ENCODE results near the gene PTPRT. TPM values are rescaled to one million over a fixed set of nuclear protein-coding genes. Genes with fewer than 3 reads are reported as not detected.

Gene PTPRT
- total and polyA plus RNA-seq, 2 of the 4 experiments (the other 2 are of a cell fraction): not detected

DNA sequence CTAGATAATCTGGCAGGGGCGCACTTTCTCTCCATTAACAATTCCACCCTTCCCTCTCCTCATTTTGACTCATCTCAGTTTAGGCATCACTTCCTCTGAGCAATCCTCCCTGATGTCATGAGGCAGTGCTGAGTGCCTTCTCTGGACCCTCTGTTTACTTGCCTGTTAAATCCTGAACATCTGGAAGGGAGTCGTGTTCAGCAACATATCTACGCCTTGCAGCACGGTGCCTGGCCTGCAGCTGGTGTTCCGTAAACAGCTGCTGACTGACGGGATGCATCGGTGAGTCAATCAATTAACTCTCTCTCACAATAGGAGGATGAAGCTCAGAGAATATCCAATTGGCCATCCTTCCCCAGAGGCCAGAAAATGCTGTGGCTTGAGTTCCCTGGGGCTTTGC is 613.5 kb downstream of the PTPRT start:
- Histone ChIP-seq H3K23ac (ENCODE audit: low read depth, low read length) (no peak overlapping the region), H3K4me2 (ENCODE audit: low read depth, low read length) (no peak overlapping the region), H3K14ac (replicated peaks; ENCODE audit: low read depth, low read length) (no peak overlapping the region), H3K36me3 (ENCODE audit: control insufficient read depth, insufficient read depth, low read length) (no peaks in the 10 kb centered on the region), H3K9me3 (ENCODE audit: control insufficient read depth, insufficient read depth, low read length) (peaks cover 28% of the 10 kb centered on the region), H4K91ac (ENCODE audit: insufficient read depth, low read depth, low read length) (no peak overlapping the region), H4K5ac (ENCODE audit: low read depth, low read length) (no peak overlapping the region), H4K20me1 (ENCODE audit: insufficient read depth, low read length) (no peaks in the 10 kb centered on the region), H3K4me3 (ENCODE audit: insufficient read depth, low read depth, low read length) (no peak overlapping the region), H2BK15ac (ENCODE audit: low read depth, low read length) (no peak overlapping the region), H2AFZ (replicated peaks; ENCODE audit: low read length, poor library complexity) (no peak overlapping the region), H2BK120ac (ENCODE audit: low read depth, low read length) (no peak overlapping the region), H3K9me1 (ENCODE audit: insufficient read depth, low read length) (no peaks in the 10 kb centered on the region), H3K27me3 (ENCODE audit: control insufficient read depth, insufficient read depth, low read length) (no peaks in the 10 kb centered on the region), H3K9ac (ENCODE audit: low read depth, low read length) (no peak overlapping the region), H4K8ac (ENCODE audit: low read depth in 2 of 2, low read length in 2 of 2) (no peak overlapping the region), H2AK9ac (replicated peaks; ENCODE audit: low read depth, low read length, poor library complexity) (no peak overlapping the region), H3K4me1 (ENCODE audit: control insufficient read depth, insufficient read depth, low read length) (no peaks in the 10 kb centered on the region), H3K18ac (ENCODE audit: low read depth, low read length) (no peak overlapping the region), H2AK5ac (ENCODE audit: low read depth, low read length) (no peak overlapping the region), H2BK5ac (ENCODE audit: low read depth, low read length, poor library complexity, severe bottlenecking) (no peak overlapping the region), H3K79me1 (ENCODE audit: low read depth in 1 of 2, low read length in 2 of 2) (no peaks in the 10 kb centered on the region), H3K27ac (ENCODE audit: insufficient read depth, low read length) (no peak overlapping the region), H3K56ac (ENCODE audit: extremely low read depth, insufficient read depth, low read length) (no peak overlapping the region), H3K4ac (ENCODE audit: low read depth, low read length) (no peak overlapping the region), H2BK20ac (ENCODE audit: low read depth, low read length) (no peak overlapping the region)
- TF ChIP-seq, protein P1, sequence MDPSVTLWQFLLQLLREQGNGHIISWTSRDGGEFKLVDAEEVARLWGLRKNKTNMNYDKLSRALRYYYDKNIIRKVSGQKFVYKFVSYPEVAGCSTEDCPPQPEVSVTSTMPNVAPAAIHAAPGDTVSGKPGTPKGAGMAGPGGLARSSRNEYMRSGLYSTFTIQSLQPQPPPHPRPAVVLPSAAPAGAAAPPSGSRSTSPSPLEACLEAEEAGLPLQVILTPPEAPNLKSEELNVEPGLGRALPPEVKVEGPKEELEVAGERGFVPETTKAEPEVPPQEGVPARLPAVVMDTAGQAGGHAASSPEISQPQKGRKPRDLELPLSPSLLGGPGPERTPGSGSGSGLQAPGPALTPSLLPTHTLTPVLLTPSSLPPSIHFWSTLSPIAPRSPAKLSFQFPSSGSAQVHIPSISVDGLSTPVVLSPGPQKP (IDR thresholded peaks at IDR 0.05; ENCODE audit: borderline replicate concordance, low read depth, low read length): no peak
- TF ChIP-seq SMC3 (IDR thresholded peaks at IDR 0.05; ENCODE audit: low read depth, low read length) (no peak), MAFK (IDR thresholded peaks at IDR 0.05; ENCODE audit: low read depth, low read length) (no peak), CHD1 (IDR thresholded peaks at IDR 0.05; ENCODE audit: low read depth, low read length) (no peak), MXI1 (IDR thresholded peaks at IDR 0.05; ENCODE audit: borderline replicate concordance, low read depth, low read length) (no peak), BHLHE40 (IDR thresholded peaks at IDR 0.05; ENCODE audit: low read depth, low read length) (no peak), CEBPB (IDR thresholded peaks at IDR 0.05; ENCODE audit: low read depth, low read length) (no peak), RCOR1 (IDR thresholded peaks at IDR 0.05; ENCODE audit: insufficient replicate concordance, low read length) (no peak), POLR2A (IDR thresholded peaks at IDR 0.05; ENCODE audit: low read depth, low read length) (no peak), RAD21 (IDR thresholded peaks at IDR 0.05; ENCODE audit: low read length) (no peak), MAZ (IDR thresholded peaks at IDR 0.05; ENCODE audit: borderline replicate concordance, low read depth, low read length) (no peak)
- TF ChIP-seq, protein P2, sequence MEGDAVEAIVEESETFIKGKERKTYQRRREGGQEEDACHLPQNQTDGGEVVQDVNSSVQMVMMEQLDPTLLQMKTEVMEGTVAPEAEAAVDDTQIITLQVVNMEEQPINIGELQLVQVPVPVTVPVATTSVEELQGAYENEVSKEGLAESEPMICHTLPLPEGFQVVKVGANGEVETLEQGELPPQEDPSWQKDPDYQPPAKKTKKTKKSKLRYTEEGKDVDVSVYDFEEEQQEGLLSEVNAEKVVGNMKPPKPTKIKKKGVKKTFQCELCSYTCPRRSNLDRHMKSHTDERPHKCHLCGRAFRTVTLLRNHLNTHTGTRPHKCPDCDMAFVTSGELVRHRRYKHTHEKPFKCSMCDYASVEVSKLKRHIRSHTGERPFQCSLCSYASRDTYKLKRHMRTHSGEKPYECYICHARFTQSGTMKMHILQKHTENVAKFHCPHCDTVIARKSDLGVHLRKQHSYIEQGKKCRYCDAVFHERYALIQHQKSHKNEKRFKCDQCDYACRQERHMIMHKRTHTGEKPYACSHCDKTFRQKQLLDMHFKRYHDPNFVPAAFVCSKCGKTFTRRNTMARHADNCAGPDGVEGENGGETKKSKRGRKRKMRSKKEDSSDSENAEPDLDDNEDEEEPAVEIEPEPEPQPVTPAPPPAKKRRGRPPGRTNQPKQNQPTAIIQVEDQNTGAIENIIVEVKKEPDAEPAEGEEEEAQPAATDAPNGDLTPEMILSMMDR (conservative IDR thresholded peaks at IDR 0.05; ENCODE audit: low read depth, low read length): no peak
- BruUV-seq (replicated peaks): no TSS peak
- intact Hi-C loops (cut with micrococcal nuclease) (no loop called here), dilution Hi-C loops (cut with HindIII; ENCODE audit: low sequenced_read_pairs, unreplicated experiment) (no loop called here), in situ Hi-C loops (cut with MboI; ENCODE audit: low sequenced_read_pairs) (no loop called here)
- ATAC-seq (ENCODE audit: low read depth): no peak
- CTCF ChIA-PET: no interaction called here
- POLR2A ChIA-PET (ENCODE audit: unreplicated experiment): no interaction called here
- no peak for DNase-seq
- 57% methylated on average over 1 of the region's 7 CpGs; no CpG with 5 or more reads in 1 of the 2 experiments for WGBS, 2 experiments (ENCODE audit: extremely low coverage in 2 of 2, insufficient read length in 1 of 2)

Measured in IMR-90 (cell line).